Stimulated activated memory B cell treated with anti-CD40 and anti-IgM and Interleukin-4, amounts not matched to agents 10 μg/mL and 1 μg/mL and 100 μg/mL, for 72 hours (primary cell): ENCODE data around the gene SERPINA5.

ENCODE experiments used
- ATAC-seq: fragments of 150-1000 bp; cut with Tn5 transposase; 2 replicates; pipeline ENCODE4 v1.10.0; 2021
- H3K27ac Mint-ChIP-seq: one replicate; pipeline ENCODE4 v1.8.0; 2022; ENCODE audit warnings: mild to moderate bottlenecking, mixed read lengths
- H3K27me3 Mint-ChIP-seq: one replicate; pipeline ENCODE4 v1.8.0; 2022; ENCODE audit warnings: mixed read lengths
- H3K36me3 Mint-ChIP-seq: one replicate; pipeline ENCODE4 v1.8.0; 2022; ENCODE audit warnings: mixed read lengths
- H3K4me1 Mint-ChIP-seq: one replicate; pipeline ENCODE4 v1.8.0; 2022; ENCODE audit warnings: mixed read lengths
- H3K4me3 Mint-ChIP-seq: one replicate; pipeline ENCODE4 v1.8.0; 2022; ENCODE audit warnings: mild to moderate bottlenecking, moderate library complexity, mixed read lengths
- H3K9me3 Mint-ChIP-seq: one replicate; pipeline ENCODE4 v1.8.0; 2022; ENCODE audit warnings: mixed read lengths

SERPINA5 gene

GRCh38 chr14:94617366-94617941 is 36.2 kb downstream of the SERPINA5 start:
- Mint-ChIP-seq H3K9me3 (peaks cover 21% of the 10 kb centered on the region), H3K4me1 (no peaks in the 10 kb centered on the region), H3K27me3 (no peaks in the 10 kb centered on the region), H3K36me3 (no peaks in the 10 kb centered on the region), H3K4me3 (no peak overlapping the region), H3K27ac (no peak overlapping the region)
- no peak for ATAC-seq

- ATAC-seq: no peak
- Mint-ChIP-seq H3K36me3 (no peaks in the 10 kb centered on the region), H3K4me1 (no peaks in the 10 kb centered on the region), H3K27me3 (no peaks in the 10 kb centered on the region), H3K27ac (no peak overlapping the region), H3K4me3 (no peak overlapping the region), H3K9me3 (peaks cover 21% of the 10 kb centered on the region)
Observed at GRCh38 chr14:94617988-94618822, 37.0 kb downstream of the SERPINA5 start.

- Mint-ChIP-seq H3K4me1 (no peaks in the 10 kb centered on the region), H3K27ac (no peak overlapping the region), H3K9me3 (peaks cover 21% of the 10 kb centered on the region), H3K36me3 (no peaks in the 10 kb centered on the region), H3K27me3 (no peaks in the 10 kb centered on the region), H3K4me3 (no peak overlapping the region)
- no peak for ATAC-seq
Observed at GRCh38 chr14:94619297-94619696, 38.1 kb downstream of the SERPINA5 start.

- H3K9me3 Mint-ChIP-seq: peaks cover 21% of the 10 kb centered on the region
- H3K4me3 Mint-ChIP-seq: no peak overlapping the region
- no peaks in the 10 kb centered on the region for H3K36me3 Mint-ChIP-seq
- no peak overlapping the region for H3K27ac Mint-ChIP-seq
- H3K27me3 Mint-ChIP-seq: no peaks in the 10 kb centered on the region
- no peaks in the 10 kb centered on the region for H3K4me1 Mint-ChIP-seq
- no peak for ATAC-seq
Observed at GRCh38 chr14:94620597-94620996, 39.4 kb downstream of the SERPINA5 start.

- Mint-ChIP-seq H3K27me3 (no peaks in the 10 kb centered on the region), H3K4me3 (no peak overlapping the region), H3K4me1 (no peaks in the 10 kb centered on the region), H3K27ac (no peak overlapping the region), H3K9me3 (peaks cover 18% of the 10 kb centered on the region), H3K36me3 (no peaks in the 10 kb centered on the region)
- ATAC-seq: no peak
Observed at GRCh38 chr14:94621358-94622134, 40.3 kb downstream of the SERPINA5 start.

DNA sequence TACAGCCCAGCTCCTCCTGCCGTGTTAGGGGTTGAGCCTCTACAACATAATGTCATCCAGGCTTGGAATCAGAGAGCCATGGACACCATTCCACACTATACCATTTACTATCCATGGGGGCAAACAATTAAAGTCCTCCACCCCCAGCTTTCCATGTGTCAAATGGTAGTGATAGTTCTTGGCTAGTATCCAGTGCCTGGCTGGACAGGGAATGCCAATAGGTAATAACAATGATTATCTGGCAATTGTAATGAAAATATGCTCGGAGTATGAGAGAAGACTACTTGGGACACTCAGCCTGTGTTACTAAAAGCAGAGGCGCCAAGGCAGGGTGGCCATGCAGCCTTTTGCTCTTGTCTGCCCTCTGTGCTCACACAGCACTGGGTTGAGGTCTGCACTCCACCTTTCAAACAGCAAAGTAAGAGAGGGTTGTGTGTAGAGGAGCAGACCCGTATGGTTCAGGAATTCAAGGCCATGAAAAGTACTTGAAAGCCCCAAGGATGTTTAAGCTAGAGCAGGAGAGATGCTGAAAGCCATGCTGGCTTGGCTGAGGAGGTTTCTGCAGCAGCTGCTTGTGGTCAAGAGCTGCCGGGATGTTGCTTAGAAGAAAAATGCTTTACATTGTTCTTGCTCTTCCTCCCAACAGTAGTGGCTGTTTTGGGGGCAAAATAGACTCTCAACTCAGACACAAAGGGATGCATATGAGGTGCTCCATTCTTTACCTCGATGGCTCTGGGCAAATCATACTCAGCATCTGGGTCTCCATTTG is 41.6 kb downstream of the SERPINA5 start:
- Mint-ChIP-seq H3K27ac (no peak overlapping the region), H3K9me3 (peaks cover 13% of the 10 kb centered on the region), H3K4me3 (no peak overlapping the region), H3K36me3 (no peaks in the 10 kb centered on the region), H3K27me3 (no peaks in the 10 kb centered on the region), H3K4me1 (no peaks in the 10 kb centered on the region)
- no peak for ATAC-seq

DNA sequence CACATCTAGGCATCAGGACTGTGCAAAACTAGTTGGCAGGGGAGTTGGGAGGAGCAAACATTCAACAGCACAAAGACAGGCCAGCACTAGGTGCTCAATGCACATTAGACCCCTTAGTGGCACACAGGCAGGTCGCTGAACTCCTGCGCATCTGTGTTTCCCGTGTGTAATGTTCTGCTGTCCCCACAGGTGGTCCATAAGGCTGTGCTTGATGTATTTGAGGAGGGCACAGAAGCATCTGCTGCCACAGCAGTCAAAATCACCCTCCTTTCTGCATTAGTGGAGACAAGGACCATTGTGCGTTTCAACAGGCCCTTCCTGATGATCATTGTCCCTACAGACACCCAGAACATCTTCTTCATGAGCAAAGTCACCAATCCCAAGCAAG is 42.2 kb downstream of the SERPINA5 start:
- no peaks in the 10 kb centered on the region for H3K4me1 Mint-ChIP-seq
- ATAC-seq: no peak
- no peaks in the 10 kb centered on the region for H3K36me3 Mint-ChIP-seq
- no peak overlapping the region for H3K27ac Mint-ChIP-seq
- peaks cover 12% of the 10 kb centered on the region for H3K9me3 Mint-ChIP-seq
- H3K27me3 Mint-ChIP-seq: no peaks in the 10 kb centered on the region
- no peak overlapping the region for H3K4me3 Mint-ChIP-seq

DNA sequence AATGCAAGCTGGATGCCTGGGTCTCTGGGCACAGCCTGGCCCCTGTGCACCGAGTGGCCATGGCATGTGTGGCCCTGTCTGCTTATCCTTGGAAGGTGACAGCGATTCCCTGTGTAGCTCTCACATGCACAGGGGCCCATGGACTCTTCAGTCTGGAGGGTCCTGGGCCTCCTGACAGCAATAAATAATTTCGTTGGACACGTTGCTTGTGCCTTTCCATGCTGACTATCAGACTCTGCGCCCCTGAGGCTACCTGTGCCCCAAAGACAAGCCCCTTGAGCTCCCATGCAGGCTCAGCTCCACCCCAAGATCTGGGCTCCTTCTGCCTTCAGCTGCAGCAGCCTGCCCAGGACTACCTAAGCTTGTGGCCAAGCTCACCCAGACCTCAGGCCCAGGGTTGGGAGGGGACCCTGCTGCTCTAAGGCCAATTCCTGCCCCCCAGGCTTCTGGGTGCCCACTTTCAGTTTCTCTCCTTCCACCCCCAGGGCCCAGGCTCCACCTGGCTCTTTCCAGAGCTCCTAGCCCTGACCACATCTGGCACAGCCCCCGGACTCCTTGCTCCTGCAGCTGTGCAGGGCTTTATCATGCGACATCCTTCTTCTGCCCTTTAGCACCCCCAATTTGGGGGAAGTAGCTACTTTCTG is 42.8 kb downstream of the SERPINA5 start:
- Mint-ChIP-seq H3K27ac (no peak overlapping the region), H3K4me1 (no peaks in the 10 kb centered on the region), H3K27me3 (no peaks in the 10 kb centered on the region), H3K36me3 (no peaks in the 10 kb centered on the region), H3K4me3 (no peak overlapping the region), H3K9me3 (peaks cover 7% of the 10 kb centered on the region)
- ATAC-seq: no peak

DNA sequence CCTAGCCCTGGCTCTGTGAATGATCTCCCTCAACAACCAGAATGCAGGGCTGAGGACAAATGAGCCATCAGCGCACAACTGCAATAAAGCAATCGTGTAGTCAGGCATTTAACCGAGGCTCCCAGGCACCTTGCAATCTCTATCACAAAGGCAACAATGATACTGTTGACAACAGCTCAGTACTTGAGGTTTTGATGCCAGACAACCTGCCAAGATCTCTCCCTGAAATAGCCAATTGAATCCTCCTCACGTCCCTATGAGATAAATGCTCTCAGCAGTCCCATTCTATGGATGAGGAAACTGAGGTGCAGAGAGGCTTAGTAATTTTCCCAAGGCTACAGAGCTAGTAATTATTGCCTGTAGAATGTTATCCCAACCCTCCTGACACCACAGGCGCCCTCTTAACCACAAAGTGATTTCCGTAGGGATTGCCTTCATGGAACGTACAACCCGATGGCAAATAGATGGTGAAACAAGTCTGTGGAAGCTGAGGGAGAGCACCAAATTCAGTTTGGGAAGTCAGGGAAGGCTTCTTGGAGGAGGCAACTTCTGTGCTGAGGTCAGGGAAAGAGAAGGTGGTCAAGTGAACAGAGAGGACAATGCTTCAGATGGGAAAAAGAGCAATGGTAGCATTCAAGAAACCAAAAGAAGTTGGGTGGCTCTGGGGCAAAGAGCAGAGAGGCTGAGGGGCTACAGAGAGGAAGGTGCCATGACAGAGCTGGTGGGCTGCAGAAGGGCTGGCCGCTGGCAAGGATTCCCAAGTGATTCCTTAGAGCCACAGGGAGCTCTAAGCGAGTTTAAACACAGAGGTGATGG is 43.5 kb downstream of the SERPINA5 start:
- Mint-ChIP-seq H3K4me1 (no peaks in the 10 kb centered on the region), H3K36me3 (no peaks in the 10 kb centered on the region), H3K27ac (no peak overlapping the region), H3K4me3 (no peak overlapping the region), H3K27me3 (no peaks in the 10 kb centered on the region), H3K9me3 (peaks cover 4% of the 10 kb centered on the region)
- no peak for ATAC-seq

DNA sequence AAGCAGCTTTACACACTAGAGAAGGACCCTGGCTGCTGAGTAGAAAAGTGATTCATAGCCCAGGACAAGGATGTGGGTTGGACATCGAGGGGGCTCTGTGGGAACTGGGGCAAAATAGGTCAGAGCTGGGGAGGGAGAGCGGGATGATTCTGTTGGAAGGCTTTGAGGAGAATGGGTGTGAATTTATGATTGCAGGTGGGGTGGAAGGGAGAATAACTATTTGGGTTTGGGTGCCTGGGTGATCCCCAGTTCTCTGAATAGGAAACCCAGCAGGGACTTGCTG is 44.1 kb downstream of the SERPINA5 start:
- no peaks in the 10 kb centered on the region for H3K36me3 Mint-ChIP-seq

DNA sequence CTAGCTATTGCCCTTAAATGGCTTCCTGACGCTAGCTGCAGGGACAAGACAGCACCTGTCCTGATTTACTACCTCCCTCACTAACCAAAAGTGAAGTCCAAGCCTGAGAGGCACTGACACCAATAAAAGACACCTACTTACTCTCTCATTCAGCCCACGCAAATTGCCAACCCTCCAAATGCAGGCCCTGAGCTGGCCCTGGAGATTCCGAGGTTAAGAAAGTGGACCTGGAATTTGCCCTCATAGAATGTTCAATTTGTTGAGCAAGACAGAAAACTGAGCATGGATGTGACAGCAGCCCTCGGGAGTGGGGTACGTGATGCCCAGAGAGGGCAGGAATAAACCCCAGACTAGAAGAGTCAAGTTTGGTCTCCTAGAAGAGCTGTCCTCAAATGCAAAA is 47.4 kb downstream of the SERPINA5 start:
- no peak for ATAC-seq
- H3K27me3 Mint-ChIP-seq: no peaks in the 10 kb centered on the region
- H3K4me1 Mint-ChIP-seq: no peaks in the 10 kb centered on the region
- no peak overlapping the region for H3K27ac Mint-ChIP-seq
- no peaks in the 10 kb centered on the region for H3K9me3 Mint-ChIP-seq
- H3K4me3 Mint-ChIP-seq: no peak overlapping the region
- no peaks in the 10 kb centered on the region for H3K36me3 Mint-ChIP-seq

More for the DNA sequence above, 44.1 kb downstream of the SERPINA5 start:
- Mint-ChIP-seq H3K4me3 (no peak overlapping the region), H3K27ac (no peak overlapping the region), H3K27me3 (no peaks in the 10 kb centered on the region), H3K9me3 (no peaks in the 10 kb centered on the region), H3K4me1 (no peaks in the 10 kb centered on the region)
- no peak for ATAC-seq

GRCh38 chr14:94630396-94630795 is 49.2 kb downstream of the SERPINA5 start:
- ATAC-seq: no peak
- Mint-ChIP-seq H3K4me3 (no peak overlapping the region), H3K27me3 (no peaks in the 10 kb centered on the region), H3K4me1 (no peaks in the 10 kb centered on the region), H3K36me3 (no peaks in the 10 kb centered on the region), H3K27ac (no peak overlapping the region), H3K9me3 (no peaks in the 10 kb centered on the region)

GRCh38 chr14:94631050-94631449 is 49.8 kb downstream of the SERPINA5 start:
- Mint-ChIP-seq H3K4me3 (no peak overlapping the region), H3K36me3 (no peaks in the 10 kb centered on the region), H3K9me3 (no peaks in the 10 kb centered on the region), H3K27ac (no peak overlapping the region), H3K27me3 (no peaks in the 10 kb centered on the region), H3K4me1 (no peaks in the 10 kb centered on the region)
- no peak for ATAC-seq

DNA sequence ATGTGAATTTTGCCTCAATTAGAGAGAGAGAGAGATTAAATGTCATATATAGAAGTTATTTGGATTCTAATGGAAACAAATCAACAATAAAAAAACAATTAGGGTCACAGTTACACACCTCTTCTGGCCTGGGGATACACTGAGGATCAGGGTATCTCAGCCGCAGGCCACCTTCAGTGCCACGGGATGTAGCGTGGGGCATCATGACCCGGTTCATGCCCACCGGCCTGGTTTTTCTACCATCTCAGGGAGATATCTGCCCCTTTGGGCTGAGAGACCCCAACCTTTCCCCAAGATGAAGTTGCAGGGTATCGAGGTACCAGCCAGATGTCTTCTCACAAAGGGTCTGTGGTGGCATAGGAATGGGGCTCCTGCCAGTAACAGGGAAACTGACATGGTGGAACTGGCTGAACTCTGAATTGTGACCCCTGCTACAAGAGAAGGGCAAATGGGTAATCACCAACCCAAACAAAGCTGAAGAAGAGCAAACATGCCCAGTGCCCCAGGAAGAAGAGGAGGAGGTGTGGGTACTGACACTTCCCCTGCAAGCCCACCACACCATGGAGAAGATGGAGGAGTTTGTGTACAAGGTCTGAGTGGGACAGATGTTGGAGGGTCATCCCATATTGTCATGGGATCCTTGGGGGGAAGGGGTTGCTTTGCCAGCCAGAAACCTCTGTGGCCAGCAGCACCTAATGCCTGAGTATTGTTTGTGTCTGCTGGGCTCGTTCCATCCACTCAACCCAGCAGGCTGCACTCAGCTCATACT is 50.5 kb downstream of the SERPINA5 start:
- no peaks in the 10 kb centered on the region for H3K9me3 Mint-ChIP-seq
- H3K36me3 Mint-ChIP-seq: no peaks in the 10 kb centered on the region
- ATAC-seq: no peak
- no peak overlapping the region for H3K4me3 Mint-ChIP-seq
- no peak overlapping the region for H3K27ac Mint-ChIP-seq
- H3K27me3 Mint-ChIP-seq: no peaks in the 10 kb centered on the region
- no peaks in the 10 kb centered on the region for H3K4me1 Mint-ChIP-seq
